GM19455 (cell line): ENCODE results near the gene KCNQ1.

Experiments
- ATAC-seq: cut with Tn5 transposase; IDR thresholded peaks from one replicate; pipeline ENCODE4 v1.9.1; 2021; ENCODE audit not compliant: unreplicated experiment

The KCNQ1 gene

DNA sequence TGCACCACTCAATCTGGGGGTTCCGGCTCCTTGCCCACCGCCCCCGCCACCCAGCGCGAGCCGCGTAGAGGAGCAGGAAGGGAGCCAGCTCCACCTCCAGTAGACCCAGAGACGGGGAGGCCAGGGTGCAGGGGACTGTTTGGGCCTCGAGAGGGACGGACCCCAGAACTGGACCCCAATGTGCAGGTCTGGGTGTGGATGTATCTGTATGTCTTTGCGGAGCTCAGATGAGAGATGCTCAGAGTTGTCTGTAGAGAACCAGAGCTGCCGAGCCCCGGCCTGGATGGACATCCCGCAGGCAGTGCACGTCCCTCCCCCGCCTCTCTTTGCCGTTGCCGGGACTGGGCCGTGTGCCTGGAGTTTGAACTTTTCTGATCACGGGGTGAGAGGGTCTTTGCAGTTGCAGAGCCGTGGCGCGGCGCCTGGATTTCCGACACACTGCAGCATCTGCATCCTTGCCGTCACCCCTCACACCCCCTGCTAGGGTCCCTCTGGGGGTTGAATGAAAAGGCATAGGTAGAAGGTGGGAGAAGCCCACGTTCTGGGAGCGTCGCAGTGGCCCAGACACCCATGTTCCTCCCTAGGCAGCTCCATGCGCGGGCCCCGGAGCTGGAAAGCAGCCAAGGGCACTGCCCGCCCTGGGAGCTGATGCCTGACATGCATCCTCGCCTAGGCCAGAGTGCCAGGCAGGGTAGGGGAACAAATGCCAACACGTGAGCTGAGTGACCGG is 105.2 kb downstream of the KCNQ1 start:
- no peak for ATAC-seq

- ATAC-seq, result no peak
Measured at GRCh38 chr11:2550606-2550970, 105.8 kb downstream of the KCNQ1 start.

DNA sequence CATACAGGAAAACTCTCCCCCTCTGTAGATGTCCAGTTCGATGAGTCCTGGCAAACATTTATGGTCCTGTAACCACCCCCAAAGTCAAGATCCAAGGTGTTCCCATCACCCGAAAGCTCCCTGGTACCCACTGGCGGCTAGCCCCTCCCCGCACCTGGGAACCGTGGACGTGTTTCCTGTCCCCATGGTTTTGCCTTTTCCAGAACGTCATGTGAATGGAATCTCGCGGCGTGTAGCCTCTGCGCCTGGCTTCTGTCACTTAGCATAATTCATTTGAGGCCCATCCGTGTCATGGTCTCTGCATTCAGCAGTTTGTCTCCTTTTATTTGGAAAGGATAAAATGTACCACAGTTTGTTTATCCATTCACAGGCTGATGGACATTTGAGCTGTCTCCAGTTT is 106.3 kb downstream of the KCNQ1 start:
- ATAC-seq, result no peak

DNA sequence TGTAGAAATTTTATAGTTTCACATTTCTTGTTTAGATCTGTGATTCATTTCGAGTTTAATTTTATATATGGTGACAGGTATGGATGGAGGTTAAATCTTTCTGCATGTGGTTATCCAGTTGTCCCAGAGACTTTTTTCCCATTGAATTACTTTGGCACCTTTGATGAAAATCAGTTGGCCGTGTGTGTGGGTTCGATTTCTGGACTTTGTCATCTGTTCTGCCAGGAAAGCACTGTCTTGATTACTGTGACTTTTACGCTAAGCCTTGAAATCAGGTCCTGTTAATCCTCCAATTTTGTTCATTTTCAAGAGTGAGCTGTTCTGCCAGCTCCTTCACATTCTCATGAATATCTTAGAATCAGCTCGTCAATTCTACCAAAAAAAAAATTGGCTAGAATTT is 107.4 kb downstream of the KCNQ1 start:
- no peak for ATAC-seq

DNA sequence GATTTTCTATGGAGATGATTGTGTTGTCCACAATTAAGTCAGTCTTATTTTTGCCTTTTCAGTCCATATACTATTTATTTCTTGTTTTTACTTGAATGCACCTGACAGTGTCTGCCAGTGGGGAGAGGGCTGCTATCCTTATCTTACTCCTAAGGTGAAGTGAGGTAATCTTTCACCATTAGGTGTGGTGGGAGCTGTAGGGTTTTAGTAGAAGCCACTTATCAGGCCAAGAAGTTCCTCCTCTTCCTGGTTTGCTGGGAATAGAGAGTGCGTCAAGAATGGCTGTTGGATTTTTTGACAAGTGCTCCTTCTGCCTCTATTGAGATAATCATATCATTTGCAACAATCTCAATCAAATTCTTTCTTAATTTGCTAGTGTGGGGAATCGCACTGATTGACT is 108.4 kb downstream of the KCNQ1 start:
- ATAC-seq, result no peak

- ATAC-seq, result no peak
Measured at GRCh38 chr11:2553886-2554285, 109.1 kb downstream of the KCNQ1 start.

DNA sequence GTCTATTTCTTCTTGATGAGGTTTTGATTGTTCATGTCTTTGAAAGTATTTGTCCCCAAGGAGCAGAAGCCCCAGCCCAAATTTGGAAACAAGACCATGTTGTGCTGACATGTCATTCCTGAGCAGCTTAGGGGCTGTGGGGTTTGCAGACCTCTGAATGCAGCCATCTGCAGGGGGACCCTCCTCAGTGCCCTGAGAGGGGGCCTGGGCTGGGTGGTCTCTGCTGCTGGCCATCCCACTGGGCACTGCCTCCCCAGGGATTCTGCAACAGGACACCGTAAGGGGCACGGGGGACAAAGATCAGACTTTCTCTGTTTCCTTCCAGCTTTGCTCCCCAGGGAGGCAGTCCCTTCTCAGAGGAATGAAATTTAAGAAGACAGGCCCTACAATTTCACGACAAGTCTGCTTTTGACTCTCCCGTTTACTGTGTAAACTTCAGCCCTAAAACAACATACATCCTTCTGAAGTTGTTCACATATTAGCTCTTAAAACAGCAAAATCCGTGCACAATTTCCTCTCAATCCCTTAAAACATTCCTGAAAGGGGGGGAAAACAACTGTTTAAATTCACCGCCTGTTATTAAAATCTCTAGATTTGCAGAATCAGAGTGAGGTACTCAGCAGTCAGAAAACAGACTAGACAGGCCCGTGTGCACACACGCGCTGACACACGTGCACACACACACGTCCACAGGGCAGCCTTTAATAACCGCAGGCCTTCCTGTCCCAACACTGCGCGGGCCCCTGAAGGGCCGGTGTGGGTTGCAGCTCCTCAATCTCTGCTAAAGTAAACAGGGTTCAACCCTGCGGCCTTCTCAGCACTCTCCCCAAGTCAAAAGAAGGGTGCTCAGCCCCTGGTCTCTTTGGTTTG is 109.8 kb downstream of the KCNQ1 start:
- no peak for ATAC-seq

DNA sequence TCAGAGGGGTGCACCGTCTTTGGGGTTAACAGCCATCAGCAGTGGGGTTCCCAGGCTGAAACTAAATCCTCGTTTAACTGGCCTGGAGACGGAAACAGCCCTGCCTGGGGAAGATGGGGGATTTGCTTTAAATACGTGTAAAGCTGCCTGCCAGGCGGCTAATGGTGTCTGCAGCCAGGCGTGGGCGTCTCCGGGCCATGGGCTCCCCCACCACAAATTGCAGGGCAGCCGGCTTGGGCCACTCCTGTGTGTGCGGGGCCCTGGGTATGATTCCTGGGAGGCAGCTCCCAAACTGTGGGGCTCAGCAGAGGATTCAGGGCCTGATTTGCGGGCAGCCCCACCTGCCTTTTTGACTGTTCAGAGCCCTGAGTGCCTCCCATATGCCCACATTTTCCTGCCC is 110.5 kb downstream of the KCNQ1 start:
- no peak for ATAC-seq

DNA sequence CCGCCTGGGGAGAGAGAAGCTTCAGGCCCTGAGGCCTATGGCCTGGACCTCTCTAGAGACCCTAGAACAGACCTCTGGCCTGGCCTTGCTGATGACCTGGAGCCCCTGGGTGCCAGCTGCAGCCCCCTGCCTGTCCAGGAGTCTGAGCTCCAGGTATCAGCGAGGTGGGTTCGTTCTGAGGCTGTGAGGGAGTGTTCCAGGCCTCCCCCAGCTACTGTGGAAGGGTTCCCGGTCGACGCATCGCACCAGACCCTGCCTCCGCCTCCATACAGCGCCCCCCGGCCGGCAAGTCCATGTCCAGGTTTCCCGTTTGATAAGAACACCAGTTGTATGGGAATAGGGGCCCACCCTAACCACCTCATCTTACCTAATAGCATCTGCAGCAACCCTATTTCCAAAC is 111.1 kb downstream of the KCNQ1 start:
- ATAC-seq, result no peak

- ATAC-seq, result no peak
Measured at GRCh38 chr11:2557381-2557780, 112.6 kb downstream of the KCNQ1 start.

- no peak for ATAC-seq
Measured at GRCh38 chr11:2558397-2558796, 113.6 kb downstream of the KCNQ1 start.

GRCh38 chr11:2558861-2559526 is 114.2 kb downstream of the KCNQ1 start:
- no peak for ATAC-seq

- no peak for ATAC-seq
Measured at GRCh38 chr11:2559527-2560311, 114.9 kb downstream of the KCNQ1 start.

GRCh38 chr11:2561696-2562581 is 117.1 kb downstream of the KCNQ1 start:
- ATAC-seq, result no peak

DNA sequence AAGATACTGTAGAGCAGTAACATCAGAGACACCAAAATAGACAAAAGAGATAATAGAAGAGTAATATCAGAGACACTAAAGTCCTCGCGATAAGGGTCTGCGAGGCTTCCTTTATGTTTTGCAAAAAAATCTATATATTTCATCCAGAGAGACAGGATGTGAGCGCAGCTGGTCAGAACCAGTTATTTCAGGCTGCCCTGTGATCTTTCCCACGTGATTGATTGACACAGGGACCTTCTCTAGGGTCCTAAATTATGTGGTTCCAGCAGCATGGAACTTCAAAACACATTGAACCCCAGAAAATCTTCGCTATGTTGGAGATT is 118.0 kb downstream of the KCNQ1 start:
- no peak for ATAC-seq

DNA sequence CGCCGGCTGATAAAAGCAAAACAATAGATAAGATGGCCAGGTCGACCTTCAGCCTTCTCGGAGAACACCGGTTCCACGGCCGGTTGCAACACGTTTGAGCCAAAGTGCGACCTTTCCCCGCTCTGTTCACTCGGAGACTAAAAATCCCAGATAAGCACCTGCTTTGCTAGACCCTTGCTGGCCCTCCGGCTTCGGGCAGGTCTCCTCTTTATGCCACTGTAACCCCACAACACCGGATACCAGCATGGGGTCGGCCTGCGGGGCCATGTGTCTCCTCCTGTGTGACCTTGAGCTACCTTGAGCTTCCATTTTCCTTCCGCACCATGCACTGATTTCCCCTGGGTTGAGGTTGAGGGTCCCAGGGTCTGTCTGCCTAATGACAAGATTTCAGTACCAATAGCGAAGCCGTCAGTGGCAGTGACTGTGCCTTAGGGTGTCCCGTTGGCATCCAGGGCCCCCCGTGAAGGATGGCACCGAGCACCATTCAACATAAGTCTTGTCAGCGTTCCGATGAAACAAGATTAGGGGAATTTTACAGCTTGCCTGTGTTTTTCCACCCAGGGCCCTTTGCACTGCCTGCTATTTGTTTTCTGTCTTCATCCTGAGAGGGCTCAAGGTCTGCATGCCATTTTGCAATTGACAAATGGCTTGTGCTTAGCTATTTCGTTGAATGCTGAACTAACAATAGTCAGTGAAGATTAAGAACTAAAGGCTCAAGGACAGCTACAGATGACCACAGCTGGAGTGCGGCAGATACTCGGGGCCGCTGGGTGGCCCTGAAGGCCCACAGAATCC is 118.6 kb downstream of the KCNQ1 start:
- ATAC-seq, result no peak

DNA sequence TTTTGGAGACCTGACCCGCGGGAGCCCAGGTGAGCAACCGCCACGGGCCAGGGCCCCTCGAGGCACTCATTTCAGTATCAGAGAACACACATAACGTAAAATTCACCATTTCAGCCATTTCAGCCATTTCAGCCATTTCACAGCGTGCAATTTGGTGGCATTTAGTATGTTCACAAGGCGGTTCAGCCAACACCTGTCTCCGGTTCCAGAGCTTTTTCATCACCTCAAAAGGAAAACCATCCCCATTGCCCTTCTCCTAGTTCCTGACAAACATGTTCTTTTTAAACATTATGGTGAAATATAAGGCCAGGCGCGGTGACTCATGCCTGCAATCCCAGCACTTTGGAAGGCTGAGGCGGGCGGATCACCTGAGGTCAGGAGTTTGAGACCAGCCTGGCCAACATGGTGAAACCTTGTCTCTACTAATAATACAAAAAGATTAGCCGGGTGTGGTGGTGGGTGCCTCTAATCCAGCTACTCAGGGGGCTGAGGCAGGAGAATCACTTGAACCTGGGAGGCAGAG is 119.3 kb downstream of the KCNQ1 start:
- no peak for ATAC-seq

DNA sequence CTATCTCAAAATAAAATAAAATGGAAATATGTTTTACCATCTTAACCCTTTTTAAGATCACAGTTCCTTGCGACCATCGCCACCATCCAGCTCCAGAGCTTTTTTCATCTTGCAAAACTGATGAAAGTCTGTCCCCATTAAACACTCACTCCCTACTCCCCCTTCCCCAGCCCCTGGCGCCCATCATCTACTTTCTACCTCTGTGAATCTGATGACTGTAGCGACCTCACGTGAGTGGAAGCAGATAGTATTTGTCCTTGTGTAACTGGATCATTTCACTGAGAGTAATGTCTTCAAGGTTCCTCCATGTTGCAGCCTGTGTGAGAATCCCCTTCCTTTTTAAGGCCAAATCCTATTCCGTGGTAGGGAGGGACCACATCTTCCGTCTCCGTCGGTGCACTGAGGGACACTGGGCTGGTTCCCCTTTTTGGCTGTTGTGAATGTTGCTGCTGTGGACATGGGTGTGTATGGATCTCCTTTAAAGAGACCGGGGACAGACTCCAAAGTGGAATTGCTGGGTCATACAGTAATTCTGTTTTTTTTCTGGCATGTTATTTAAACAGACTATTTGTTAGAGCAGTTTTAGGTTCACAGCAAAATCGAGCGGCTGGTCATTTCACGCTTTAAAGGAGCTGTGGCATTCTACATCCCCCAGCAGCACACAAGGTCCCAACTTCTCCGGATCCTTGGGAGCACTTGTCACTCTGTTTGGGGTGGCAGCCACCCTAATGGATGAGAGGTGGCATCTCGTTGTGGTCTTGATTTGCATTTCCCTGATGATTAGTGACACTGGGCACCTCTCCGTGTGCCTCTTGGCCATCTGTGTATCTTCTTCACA is 120.0 kb downstream of the KCNQ1 start:
- no peak for ATAC-seq
